HG03097 (cell line): ENCODE data around the gene KLHDC10.
"Not testable (repeated sequence)": the region's sequence is repeated elsewhere in the genome, so short reads cannot be mapped to it uniquely, and the experiment has no call there.

ENCODE experiments used
- ATAC-seq: cut with Tn5 transposase; IDR thresholded peaks from one replicate; pipeline ENCODE4 v1.9.1; 2021; ENCODE audit not compliant: unreplicated experiment, low FRiP score

The KLHDC10 gene, protein sequence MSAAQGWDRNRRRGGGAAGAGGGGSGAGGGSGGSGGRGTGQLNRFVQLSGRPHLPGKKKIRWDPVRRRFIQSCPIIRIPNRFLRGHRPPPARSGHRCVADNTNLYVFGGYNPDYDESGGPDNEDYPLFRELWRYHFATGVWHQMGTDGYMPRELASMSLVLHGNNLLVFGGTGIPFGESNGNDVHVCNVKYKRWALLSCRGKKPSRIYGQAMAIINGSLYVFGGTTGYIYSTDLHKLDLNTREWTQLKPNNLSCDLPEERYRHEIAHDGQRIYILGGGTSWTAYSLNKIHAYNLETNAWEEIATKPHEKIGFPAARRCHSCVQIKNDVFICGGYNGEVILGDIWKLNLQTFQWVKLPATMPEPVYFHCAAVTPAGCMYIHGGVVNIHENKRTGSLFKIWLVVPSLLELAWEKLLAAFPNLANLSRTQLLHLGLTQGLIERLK

DNA sequence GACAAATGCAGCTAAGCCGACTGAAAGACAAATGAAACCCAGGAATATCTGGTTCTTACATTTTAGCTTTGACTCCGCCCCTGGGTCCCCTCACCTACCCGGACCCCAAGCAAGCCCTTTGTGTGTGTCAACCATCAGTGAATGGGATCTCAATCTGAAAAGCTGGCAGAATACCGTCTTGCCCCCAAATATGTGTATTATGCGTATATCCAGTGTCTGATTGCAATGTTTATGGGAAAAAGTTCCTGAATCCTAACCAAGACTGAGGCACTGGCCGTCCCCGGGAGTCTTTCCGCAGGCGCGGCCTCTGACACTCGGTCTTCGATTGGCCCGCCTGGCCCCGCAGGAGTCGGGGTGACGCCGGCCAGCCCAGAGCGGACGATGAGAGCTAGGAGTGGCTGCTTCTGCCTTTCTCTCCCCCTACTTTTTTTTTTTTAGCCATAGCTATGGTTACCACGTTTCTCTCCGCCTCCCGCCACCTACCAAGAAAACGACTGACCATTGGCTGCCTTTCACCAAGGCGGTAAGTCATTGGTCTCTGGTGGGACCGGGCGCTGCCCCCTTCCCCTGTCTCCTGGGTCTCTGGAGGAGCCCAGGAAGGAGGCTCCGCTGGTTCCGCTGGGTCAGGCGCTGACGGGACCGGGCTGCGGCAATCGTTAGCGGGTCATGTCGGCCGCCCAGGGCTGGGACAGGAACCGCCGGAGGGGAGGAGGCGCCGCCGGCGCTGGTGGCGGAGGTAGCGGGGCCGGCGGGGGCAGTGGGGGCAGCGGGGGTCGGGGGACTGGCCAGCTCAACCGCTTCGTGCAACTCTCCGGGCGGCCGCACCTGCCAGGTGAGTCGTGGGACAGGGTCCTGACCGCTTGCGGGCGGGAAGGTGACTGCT is at the start of gene KLHDC10:
KLHDC10 (plus strand) TSS at position 557 of the 883 bp plus-strand sequence; CDS start at position 667, 110 bp downstream.
- ATAC-seq: peak; percentile 94

DNA sequence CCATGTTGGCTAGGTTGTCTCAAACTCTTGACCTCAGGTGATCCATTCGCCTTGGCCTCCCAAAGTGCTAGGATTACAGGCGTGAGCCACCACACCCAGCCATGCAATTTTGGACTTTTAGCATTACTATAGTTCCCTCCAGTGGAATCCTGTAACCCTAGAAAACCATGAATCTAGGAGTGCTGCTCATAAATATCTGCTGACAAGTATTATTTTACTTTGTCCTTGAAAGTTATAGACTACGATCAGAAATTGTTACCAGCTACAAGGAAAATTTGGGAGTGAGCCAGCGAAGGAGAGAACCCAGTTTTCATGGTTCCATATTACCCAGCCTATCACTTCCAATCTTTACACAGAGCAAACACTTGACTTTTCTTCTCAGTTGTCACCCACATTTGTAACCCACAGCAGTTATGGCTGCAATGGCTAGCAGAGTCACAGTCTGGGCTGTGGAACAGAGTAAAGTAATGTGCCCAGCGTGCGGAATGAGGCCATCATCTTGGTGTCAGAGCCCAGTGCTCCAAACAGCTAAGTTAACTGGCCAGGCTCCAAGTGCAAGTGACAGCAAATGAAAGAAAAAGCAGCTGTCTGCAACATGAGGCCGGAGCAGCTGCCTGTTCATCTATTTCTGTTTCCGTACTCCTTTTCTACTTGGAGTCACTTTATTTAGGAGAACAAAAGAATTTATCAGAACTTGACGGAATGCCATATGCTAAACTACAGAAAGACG is 49.1 kb upstream of the KLHDC10 start:
- no peak for ATAC-seq

DNA sequence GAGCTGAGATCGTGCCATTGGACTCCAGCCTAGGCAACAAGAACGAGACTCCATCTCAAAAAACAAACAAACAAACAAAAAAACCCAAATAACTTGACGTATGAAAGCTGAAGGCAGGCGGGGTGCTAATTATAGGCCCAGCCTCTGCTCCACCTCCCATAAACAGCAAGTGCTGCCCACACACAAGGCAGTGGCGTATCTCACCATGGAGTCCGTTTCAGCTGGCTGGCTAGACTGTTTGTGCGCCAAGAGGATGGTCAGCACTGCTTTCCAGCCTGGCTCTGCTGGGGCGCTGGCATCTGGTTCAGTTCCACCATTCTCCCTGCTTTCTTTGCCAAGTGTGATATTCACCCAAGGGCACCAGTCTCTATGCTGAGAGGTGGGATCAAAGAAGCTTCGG is 48.2 kb upstream of the KLHDC10 start:
- ATAC-seq: no peak

DNA sequence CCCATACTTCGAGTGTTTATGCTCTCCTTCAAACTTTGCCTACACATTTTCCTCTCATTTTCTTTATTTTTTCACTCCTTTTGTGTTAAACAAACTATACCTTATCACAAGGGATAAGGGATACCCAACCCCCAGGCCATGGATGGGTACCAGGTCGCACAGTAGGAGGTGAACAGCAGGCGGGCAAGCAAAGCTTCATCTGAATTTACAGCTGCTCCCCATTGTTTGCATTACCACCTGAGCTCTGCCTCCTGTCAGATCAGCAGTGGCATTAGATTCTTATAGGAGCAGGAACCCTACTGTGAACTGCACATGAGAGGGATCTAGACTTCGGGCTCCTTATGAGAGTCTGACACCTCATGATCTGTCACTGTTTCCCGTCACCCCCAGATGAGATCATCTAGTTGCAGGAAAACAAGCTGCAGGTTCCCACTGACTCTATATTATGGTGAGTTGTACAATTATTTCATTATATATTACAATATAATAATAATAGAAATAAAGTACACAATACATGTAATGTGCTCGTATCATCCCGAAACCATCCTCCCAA is 47.6 kb upstream of the KLHDC10 start:
- no peak for ATAC-seq

DNA sequence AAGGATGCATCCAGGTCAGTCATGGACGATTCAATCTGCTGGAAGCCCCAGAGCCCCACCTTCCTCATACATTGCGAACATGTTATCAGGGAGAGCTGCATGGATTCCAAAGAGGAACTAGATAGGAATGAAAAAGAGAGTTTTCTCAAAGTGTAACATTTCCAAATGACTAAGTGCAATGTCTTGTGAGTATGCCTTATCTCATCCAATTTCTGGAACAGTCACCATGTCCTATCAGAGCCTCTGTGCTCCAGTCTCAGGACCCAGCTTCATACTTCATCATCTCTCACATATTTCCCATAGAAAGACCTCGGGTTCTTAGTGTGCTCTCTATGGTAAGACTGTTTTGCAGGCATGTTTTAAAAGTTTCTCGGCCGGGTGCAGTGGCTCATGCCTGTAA is 45.9 kb upstream of the KLHDC10 start:
- no peak for ATAC-seq

DNA sequence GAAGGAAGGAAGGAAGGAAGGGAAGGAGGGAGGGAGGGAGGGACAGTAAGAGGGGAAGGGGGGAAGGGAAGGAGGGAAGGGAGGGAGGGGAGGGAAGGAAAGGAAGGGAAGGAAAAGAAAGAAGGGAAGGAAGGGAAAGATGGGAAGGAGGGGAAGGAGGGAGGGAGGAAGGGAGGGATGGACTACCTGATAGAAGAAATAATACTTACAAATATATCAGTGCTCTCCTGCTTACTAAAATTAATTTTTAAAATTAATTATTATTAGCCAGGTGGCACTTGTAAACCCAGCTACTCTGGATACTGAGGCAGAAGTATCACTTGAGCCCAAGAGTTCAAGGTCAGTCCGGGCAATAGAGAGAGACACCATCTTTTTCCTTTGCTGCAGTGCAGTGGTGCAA is 37.6 kb upstream of the KLHDC10 start:
- ATAC-seq: no peak

DNA sequence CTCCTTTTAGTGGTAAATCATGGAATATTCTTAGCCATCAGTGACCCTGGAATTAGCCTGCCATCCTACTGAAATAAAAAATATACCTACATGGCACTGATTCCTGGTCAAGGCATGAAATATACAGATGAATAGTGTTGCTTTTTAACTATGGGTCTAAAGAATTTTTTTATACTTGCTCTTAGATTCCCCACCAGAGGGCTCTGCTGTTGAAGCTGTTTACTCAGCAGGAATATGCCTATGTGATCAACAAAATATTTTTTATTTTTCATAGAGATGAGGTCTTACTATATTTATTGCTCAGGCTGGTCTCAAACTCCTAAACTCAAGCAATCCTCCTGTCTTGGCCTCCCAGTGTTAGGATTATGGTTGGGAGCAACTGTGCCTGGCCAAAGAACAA is 32.6 kb upstream of the KLHDC10 start:
- no peak for ATAC-seq

DNA sequence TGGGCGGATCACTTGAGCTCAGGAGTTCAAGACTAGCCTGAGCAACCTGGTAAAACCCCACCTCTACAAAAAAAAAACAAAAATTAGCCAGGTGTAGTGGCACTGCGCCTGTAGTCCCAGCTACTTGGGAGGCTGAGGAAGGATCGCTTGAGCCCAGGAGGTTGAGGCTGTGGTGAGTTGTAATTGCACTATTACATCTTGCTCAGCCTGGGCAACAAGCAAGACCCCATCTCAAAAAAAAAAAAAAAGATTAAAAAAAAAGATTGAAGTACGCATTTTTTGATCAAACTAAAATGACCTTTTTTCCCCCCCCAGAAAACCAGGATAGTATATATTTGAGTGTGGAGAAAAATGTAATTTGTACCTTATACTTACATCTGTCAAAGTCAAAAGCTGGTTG is 29.8 kb upstream of the KLHDC10 start:
- ATAC-seq: no peak

DNA sequence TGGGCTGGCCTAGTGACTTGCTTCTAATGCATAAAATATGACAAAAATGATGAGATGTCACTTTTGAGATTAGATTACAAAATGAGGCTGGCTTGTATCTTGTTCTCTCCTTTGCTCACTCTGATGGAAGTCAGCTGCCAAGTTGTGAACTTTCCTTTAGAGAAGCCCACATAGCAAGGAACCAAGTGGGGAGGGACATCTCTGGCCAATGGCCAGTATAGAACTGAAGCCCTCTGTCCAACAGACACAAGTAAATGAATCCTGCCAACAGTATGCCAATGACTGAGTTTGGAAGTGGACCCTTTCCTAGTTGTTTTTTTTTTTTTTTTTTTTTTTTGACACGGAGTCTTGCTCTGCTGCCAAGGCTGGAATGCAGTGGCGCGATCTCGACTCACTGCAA is 22.5 kb upstream of the KLHDC10 start:
- ATAC-seq: no peak

DNA sequence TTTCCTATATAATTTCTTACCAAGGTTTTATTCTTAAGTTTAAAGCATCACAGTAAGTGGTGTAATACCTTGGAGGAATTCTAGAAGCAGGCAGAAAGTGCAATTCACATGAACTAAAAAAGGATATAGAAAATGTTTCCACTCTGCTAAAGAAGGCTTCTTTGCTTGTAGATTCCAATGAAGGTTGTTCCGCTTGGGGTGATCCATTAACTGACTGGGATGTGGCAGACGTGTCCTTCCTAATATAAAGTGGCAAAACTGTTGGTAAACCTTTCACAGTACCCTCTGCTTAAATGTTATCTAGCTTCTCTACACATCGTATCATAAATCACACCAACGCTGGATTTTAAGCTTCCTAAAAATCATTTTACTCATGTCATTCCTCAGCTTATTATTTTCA is 21.4 kb upstream of the KLHDC10 start:
- ATAC-seq: no peak

DNA sequence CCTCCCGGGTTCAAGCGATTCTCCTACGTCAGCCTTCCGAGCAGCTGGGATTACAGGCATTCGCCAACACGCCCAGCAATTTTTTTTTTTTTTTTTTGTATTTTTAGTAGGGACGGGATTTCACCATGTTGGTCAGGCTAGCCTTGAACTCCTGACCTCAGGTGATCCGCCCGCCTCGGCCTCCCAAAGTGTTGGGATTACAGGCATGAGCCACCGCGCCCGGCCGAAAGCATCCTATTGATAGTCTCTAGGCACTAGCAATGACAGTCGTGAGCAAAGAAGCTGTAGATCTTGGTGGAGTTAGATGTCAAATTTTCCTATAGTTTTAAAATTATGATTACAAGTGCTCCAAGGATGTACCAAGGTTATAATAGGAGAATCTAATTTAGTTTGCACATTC is 18.1 kb upstream of the KLHDC10 start:
- ATAC-seq: not testable (repeated sequence)

DNA sequence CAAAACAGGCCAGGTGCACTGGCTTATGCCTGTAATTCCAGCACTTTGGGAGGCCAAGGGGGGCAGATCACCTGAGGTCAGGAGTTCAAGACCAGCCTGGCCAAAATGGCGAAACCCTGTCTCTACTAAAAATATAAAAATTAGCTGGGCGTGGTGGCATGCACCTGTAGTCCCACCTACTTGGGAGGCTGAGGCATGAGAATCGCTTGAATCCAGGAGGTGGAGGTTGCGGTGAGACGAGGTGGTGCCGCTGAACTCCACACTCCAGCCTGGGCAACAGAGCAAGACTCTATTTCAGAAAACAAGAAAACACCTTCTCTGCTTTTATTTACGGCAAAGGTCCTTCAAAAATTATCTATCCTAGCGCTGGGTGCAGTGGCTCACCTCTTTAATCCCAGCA is 15.1 kb upstream of the KLHDC10 start:
- not testable (repeated sequence) for ATAC-seq

DNA sequence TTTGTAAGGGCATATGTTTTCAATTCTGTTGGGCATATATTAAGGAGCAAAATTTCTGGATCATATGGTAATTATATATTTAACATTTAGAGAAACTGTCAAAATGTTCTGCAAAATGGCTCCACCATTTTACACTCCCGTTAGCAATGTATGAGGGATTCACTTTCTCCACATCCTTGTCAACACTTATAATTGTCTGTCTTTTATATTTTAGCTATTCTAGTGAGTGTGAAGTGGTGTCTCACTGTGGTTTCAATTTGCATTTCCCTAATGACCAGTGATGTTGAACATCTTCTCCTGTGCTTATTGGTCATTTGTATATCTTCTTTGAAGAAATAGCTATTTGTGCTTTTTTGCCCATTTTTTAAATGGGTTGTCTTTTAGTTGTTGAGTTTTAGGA is 8.1 kb upstream of the KLHDC10 start:
- no peak for ATAC-seq

DNA sequence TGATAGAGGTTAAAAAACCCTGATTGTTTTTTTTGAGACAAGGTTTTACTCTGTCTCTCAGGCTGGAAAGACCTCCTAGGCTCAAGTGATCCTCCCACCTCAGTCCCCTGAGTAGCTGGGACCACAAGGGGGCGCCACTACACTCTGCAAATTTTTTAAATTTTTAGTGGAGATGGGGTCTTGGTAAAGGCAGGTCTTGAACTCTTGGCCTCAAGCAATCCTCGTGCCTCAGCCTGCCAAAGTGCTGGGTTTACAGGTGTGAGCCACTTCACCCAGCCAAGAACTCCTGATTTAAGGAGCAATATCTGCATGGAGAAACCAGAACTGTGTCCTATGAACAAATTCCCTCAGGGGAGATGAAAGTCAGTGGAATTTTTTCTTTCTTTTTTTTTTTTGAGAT is 7.3 kb upstream of the KLHDC10 start:
- ATAC-seq: no peak

DNA sequence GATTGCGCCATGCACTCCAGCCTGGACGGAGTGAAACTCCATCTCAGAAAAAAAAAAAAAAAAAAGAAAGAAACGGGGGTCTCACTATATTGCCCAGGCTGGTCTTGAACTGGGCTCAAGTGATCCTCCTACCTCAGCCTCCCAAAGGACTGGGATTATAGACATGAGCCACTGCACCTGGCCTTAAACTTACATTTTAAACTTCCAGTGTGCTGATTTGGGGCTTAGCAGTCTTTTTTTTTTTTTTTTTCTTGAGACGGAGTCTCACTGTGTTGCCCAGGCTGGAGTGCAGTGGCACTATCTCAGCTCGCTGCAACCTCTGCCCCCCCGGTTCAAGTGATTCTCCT is 5.8 kb upstream of the KLHDC10 start:
- ATAC-seq: not testable (repeated sequence)

DNA sequence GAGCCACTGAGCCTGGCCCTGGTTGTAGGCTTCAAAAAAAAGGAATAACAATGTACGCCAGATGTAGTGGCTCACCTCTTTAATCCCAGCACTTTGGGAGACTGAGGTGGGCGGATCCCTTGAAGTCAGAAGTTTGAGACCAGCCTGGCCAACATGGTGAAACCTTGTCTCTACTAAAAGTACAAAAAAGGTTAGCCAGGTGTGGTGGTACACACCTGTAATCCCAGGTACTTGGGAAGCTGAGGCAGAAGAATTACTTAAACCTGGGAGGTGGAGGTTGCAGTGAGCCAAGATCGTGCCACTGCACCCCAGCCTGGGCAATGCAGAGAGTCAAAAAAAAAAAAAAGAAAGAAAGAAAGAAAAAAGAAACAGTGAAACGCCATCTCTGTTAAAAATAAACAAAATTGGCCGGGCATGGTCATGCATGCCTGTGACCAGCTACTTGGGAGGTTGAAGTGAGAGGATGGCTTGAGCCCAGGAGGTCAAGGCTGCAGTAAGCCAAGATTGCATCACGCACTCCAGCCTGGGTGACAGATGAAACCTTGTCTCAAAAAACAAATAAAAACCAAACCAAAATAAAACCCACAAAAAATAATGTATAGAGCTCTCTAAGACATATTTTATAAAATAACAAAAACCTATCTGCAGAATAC is 4.7 kb upstream of the KLHDC10 start:
- no peak for ATAC-seq

DNA sequence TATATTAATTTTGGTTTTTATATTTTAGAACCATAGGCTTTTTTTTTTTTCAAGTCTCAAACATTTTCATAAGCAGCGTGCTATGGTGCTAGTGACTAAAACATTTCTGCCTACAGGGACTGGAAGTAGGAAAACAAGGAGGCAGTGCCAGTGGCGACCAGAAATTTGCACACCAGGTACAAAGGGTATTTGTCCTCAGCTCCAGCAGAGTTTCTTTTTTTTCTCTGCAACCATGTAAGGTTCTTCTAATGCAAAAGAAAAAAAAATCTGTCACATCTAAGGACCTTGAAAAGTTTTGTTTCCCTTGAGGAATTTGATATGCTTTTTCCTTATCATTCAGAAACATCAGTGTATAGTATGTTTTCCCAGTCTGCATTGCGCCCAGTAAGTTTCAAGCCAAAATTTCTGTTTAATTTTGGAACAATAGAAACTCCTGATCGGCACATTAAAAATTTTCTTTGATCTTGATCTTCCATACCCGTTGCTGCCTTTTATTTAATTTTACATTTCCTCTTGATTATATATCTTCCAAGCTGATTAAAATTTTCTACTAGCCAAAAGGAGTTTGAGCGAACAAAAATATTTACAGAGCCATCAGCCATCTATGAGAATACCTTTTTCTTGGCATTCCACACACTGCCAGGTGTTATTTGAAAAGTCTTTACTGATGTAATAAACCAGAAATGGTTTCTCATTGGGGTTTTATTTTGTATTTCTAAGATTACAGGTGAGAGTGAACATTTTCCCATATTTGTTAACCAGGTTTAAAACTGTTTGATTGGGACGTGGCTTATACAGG is 956 bp upstream of the KLHDC10 start:
- ATAC-seq: no peak

DNA sequence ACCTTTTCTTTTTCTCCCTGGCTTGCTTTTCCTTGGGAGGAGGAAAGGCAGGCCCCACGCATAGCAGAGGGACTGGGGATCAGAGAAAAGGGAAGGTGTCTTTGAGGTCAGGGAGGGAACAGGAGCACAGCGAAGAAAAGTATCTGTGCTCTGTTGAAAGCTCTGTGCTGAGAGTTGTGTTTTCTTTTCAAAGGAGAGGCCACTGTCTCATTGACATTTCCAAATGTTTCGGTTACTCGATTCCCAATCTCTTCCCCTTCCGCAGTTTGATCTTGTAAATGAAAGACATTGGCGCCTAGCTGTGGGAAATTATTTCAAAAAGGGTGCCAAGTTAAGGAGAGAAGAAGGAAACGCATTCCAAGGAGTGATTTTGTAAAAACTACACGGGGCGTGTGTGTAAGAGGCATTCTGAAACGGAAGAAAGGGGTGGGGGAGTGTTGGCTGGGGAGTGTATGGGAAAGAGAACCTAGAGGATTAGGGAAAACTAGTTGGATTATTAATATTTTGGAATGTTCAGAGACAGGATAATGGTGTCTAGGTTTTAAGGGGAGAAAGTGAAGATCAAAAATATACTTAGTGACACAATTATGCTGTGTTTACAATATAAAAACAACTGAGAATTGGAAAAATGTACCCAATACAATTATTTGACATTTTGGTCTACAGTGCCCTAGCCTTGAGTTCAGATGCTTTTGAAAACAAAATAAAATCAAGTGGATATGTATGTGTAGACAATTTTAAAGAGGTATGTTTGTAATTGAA is 708 bp downstream of the KLHDC10 start:
- ATAC-seq: no peak
